ENCODE measurements around the gene TBC1D7.

TBC1D7 gene

DNA sequence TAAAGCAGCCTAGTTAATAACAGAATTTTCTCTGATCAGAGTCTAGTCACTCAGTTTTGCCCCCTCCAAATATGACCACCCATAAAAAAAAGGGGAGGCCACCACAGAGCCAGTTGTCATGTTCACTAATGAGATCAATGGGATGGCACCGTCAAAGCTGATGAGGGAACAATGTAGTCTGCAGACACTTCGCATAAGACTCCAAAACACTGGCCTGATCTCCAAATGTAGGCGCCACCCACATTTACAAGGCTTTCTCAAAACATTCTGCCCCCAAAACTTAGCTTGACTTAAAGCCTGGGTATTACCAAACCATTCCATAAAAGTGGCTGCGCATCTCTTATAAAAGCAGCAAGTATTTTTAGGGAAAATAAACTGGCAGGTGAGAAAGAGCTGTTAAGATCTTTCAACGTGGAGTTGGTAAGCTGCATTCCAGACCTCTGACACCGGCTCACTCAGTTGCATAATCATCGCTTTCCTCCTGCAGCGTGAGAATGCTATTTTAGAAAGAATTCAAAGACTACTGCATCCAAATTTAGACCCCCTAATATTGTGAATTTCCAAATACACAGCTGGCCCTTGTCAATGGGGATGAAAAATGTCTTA lies 59.3 kb downstream of the TBC1D7 start:
- no peak overlapping the region for H3K27ac ChIP-seq (ENCODE audit: low read depth, low read length, severe bottlenecking)
- peaks cover 7% of the 10 kb centered on the region for H3K9me3 ChIP-seq (ENCODE audit: control insufficient read depth, low read length)
- H3K4me3 ChIP-seq (ENCODE audit: extremely low read depth, insufficient read depth, low read length, poor library complexity, severe bottlenecking) = no peak overlapping the region
- peaks cover 26% of the 10 kb centered on the region for H3K4me1 ChIP-seq (ENCODE audit: control insufficient read depth, insufficient read depth, low read length, poor library complexity, severe bottlenecking)
- 43 to 74% methylated on average over 3 of the region's 8 CpGs for WGBS, 2 experiments (ENCODE audit: insufficient coverage in 2 of 2)
- no peaks in the 10 kb centered on the region for H3K36me3 ChIP-seq (ENCODE audit: control insufficient read depth, insufficient read depth, low read length)

DNA sequence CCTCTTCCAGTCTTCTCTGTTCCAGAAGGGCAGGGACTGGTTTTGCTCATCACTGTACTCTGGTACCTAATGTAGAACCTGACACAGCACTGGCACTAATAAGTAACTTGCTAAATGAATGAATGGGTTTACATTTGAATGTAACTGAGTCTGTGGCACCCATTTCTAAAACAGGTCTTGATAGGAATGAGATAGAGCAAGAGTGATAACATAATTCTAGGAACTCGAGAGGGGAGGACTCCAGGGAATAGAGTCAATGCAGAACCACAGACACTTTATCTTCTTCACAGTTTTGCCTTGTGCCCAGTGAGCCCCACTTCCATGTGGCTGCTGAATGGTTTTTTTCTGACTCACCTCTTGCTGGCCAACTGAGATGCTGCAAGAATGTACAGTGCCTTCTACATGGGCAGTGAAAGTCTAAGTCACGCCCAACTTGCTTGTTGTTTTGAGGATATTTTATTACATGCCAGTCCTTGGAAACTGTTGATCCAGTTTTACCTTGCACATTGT lies 61.1 kb downstream of the TBC1D7 start:
- Histone ChIP-seq H3K27ac (ENCODE audit: low read depth, low read length, severe bottlenecking) (no peak overlapping the region), H3K9me3 (ENCODE audit: control insufficient read depth, low read length) (peaks cover 7% of the 10 kb centered on the region), H3K4me3 (ENCODE audit: extremely low read depth, insufficient read depth, low read length, poor library complexity, severe bottlenecking) (no peak overlapping the region), H3K36me3 (ENCODE audit: control insufficient read depth, insufficient read depth, low read length) (no peaks in the 10 kb centered on the region), H3K4me1 (ENCODE audit: control insufficient read depth, insufficient read depth, low read length, poor library complexity, severe bottlenecking) (peaks cover 10% of the 10 kb centered on the region)
- 90 to 100% methylated on average over 1 to 2 of the region's 2 CpGs for WGBS, 2 experiments (ENCODE audit: insufficient coverage in 2 of 2)

DNA sequence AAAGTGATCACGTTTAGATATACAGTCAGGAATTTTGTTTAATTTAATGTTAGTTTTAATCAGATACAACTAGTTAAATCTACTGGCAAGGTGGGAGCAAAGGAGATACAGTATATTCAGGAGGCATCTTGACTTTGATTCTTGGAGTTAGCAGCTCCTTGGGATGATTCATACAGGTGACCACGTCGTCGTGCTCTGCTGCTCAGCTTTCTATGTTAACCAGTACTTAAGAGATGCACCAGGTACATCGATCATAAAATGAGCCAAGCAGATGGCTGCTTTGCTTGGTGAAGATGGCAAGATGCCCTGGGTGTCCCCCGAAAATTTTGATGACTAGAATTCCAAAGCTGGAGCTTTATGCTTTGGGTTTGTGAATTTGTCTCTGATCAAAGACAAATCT lies 64.7 kb downstream of the TBC1D7 start:
- Histone ChIP-seq H3K36me3 (ENCODE audit: control insufficient read depth, insufficient read depth, low read length) (no peaks in the 10 kb centered on the region), H3K4me1 (ENCODE audit: control insufficient read depth, insufficient read depth, low read length, poor library complexity, severe bottlenecking) (peaks cover 4% of the 10 kb centered on the region), H3K4me3 (ENCODE audit: extremely low read depth, insufficient read depth, low read length, poor library complexity, severe bottlenecking) (no peak overlapping the region), H3K9me3 (ENCODE audit: control insufficient read depth, low read length) (peaks cover 7% of the 10 kb centered on the region), H3K27ac (ENCODE audit: low read depth, low read length, severe bottlenecking) (no peak overlapping the region)
- 100% methylated on average over 2 to 5 of the region's 6 CpGs for WGBS, 2 experiments (ENCODE audit: insufficient coverage in 2 of 2)

DNA sequence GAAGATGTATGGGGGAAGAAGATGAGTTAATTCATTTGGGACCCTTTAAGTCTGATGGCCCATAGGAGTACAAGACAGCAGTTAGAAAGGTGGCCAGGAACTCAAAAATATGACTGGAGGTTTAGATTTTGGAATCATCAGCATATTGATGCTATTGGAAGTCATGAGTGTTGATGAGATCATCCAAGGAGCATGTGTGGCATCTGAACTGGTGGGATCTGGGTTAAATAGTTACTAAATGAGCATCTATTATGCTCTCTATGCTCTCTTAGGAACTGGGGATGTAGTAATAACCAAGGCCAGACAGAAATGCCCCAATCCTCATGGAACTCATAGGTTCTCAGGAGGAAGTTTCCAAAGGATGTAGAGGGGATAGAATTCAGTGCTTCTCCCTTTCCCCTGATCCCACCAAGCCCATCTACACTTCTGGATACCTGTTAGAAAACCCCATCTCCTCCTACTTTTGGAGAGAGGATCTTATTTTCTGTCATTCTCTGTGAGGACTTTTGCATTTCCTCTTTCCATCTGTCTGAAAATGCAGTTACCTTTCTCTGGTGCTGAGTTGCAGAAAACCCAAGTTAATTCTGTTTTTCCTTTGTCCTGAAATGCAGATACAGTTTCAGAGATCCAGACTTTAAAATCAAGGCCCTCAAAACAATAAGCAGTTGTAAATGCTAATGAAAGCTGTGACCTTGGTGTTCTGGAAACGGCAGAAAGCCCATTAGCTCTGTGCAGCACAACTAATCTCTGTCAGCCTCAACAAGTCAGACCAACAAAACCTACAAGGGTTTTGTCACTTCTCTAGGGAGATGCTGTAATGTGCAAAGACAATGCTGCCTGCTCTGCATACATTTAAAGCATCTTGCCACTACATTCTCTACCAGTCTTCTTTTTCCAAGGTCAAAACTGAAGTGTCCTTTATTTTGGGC lies 65.8 kb downstream of the TBC1D7 start:
- no CpG with 5 or more reads among the region's 1 CpG for WGBS, 2 experiments (ENCODE audit: insufficient coverage in 2 of 2)
- no peak overlapping the region for H3K4me3 ChIP-seq (ENCODE audit: extremely low read depth, insufficient read depth, low read length, poor library complexity, severe bottlenecking)
- H3K36me3 ChIP-seq (ENCODE audit: control insufficient read depth, insufficient read depth, low read length) = no peaks in the 10 kb centered on the region
- H3K27ac ChIP-seq (ENCODE audit: low read depth, low read length, severe bottlenecking) = no peak overlapping the region
- H3K9me3 ChIP-seq (ENCODE audit: control insufficient read depth, low read length) = peaks cover 7% of the 10 kb centered on the region
- no peaks in the 10 kb centered on the region for H3K4me1 ChIP-seq (ENCODE audit: control insufficient read depth, insufficient read depth, low read length, poor library complexity, severe bottlenecking)

DNA sequence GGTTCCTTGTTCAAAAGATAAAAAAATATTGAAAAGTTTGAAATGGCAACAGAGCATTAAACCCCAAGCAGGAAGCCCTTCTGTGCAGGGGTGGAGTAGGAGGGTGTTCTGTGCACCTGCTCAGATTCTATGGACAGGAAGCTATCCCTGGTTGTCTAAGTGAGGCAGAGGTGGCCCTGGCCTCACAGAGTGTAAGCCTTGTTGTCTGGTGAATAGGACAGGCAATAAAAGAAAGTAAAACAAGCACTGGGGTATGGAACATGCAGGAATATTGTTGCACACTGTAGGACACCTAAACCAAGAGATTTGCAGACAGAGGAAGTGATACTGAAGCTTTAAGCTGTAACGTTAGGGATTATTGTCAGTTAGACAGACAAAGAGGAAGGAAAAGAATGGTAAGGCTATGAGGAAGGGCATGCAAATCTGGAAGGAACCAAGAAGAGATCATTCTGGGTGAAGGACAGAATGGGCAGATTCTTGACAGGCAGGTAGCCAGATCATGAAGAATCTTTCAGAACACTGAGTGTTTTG lies 66.8 kb downstream of the TBC1D7 start:
- Histone ChIP-seq H3K9me3 (ENCODE audit: control insufficient read depth, low read length) (peaks cover 4% of the 10 kb centered on the region), H3K27ac (ENCODE audit: low read depth, low read length, severe bottlenecking) (no peak overlapping the region), H3K4me1 (ENCODE audit: control insufficient read depth, insufficient read depth, low read length, poor library complexity, severe bottlenecking) (no peaks in the 10 kb centered on the region), H3K4me3 (ENCODE audit: extremely low read depth, insufficient read depth, low read length, poor library complexity, severe bottlenecking) (no peak overlapping the region), H3K36me3 (ENCODE audit: control insufficient read depth, insufficient read depth, low read length) (no peaks in the 10 kb centered on the region)
- WGBS, 2 experiments (ENCODE audit: insufficient coverage in 2 of 2) = 86 to 100% methylated on average over 1 of the region's 1 CpG

DNA sequence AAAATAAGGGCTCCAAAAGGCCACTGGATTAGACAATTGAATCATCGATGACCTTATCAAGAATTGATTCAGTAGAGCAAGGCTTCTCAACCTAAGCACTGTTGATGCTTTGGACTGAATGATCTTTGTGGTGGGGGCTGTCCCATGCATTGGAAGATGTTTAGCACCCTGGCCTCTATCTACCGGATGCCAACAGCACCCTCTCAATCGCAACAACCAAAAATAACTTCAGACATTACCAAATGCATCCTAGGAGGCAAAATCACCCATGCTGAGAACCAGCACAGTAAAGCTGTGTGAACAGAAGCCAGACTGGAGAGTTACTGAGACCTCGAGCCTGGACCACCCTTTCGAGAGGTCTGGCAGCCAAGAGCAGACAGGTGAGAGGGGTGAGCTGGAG lies 67.5 kb downstream of the TBC1D7 start:
- Histone ChIP-seq H3K27ac (ENCODE audit: low read depth, low read length, severe bottlenecking) (no peak overlapping the region), H3K36me3 (ENCODE audit: control insufficient read depth, insufficient read depth, low read length) (no peaks in the 10 kb centered on the region), H3K4me1 (ENCODE audit: control insufficient read depth, insufficient read depth, low read length, poor library complexity, severe bottlenecking) (no peaks in the 10 kb centered on the region), H3K9me3 (ENCODE audit: control insufficient read depth, low read length) (peaks cover 5% of the 10 kb centered on the region), H3K4me3 (ENCODE audit: extremely low read depth, insufficient read depth, low read length, poor library complexity, severe bottlenecking) (no peak overlapping the region)
- 93 to 97% methylated on average over 3 to 4 of the region's 5 CpGs for WGBS, 2 experiments (ENCODE audit: insufficient coverage in 2 of 2)

DNA sequence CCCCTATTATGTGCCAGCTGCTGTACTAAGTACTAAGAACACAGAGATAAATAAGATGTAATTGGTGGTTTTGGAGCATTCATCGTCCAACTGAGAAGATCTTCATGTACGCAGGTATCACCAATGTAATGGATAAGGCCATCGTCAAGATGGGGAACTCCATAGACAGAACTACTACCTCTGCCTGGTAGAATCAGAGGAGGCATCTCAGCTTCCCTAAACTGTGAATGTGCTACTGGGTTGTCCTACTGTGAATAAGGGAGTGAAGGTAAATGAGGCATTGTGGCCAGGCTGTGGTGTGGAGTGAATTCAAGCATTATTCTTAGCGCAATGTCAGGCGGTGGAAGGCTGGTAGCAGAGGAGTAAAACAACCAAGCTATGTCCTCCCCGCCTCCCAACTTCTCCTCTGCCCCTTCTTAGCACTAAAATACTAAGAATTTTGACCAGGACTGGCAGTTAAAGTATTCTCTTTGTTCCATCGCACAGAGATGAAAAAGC lies 68.2 kb downstream of the TBC1D7 start:
- H3K36me3 ChIP-seq (ENCODE audit: control insufficient read depth, insufficient read depth, low read length) = no peaks in the 10 kb centered on the region
- no peak overlapping the region for H3K27ac ChIP-seq (ENCODE audit: low read depth, low read length, severe bottlenecking)
- WGBS, 2 experiments (ENCODE audit: insufficient coverage in 2 of 2) = 87 to 93% methylated on average over 3 to 4 of the region's 7 CpGs
- H3K4me3 ChIP-seq (ENCODE audit: extremely low read depth, insufficient read depth, low read length, poor library complexity, severe bottlenecking) = no peak overlapping the region
- H3K9me3 ChIP-seq (ENCODE audit: control insufficient read depth, low read length) = peaks cover 5% of the 10 kb centered on the region
- H3K4me1 ChIP-seq (ENCODE audit: control insufficient read depth, insufficient read depth, low read length, poor library complexity, severe bottlenecking) = no peaks in the 10 kb centered on the region

DNA sequence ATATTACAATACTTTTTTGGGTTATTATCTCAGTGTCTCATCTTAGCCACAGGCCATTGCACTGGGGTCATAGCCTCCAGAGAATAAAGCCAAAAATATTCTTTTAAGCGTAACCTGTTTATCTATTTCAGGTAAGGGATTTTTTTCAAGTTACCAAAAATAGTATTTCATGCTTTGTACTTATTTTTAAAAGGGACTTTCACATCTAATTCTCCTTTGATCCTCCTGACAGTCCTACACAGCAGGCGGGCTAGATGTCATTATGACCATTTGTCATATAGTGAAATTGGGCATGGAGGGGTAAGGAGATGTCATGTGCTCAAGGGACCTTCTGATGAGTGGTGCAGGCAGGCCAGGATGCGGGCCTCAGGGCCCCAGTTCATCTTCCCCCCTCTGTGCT lies 68.9 kb downstream of the TBC1D7 start:
- no peak overlapping the region for H3K4me3 ChIP-seq (ENCODE audit: extremely low read depth, insufficient read depth, low read length, poor library complexity, severe bottlenecking)
- H3K9me3 ChIP-seq (ENCODE audit: control insufficient read depth, low read length) = peaks cover 5% of the 10 kb centered on the region
- WGBS, 2 experiments (ENCODE audit: insufficient coverage in 2 of 2) = 100% methylated on average over 1 of the region's 3 CpGs
- no peaks in the 10 kb centered on the region for H3K4me1 ChIP-seq (ENCODE audit: control insufficient read depth, insufficient read depth, low read length, poor library complexity, severe bottlenecking)
- no peaks in the 10 kb centered on the region for H3K36me3 ChIP-seq (ENCODE audit: control insufficient read depth, insufficient read depth, low read length)
- no peak overlapping the region for H3K27ac ChIP-seq (ENCODE audit: low read depth, low read length, severe bottlenecking)

DNA sequence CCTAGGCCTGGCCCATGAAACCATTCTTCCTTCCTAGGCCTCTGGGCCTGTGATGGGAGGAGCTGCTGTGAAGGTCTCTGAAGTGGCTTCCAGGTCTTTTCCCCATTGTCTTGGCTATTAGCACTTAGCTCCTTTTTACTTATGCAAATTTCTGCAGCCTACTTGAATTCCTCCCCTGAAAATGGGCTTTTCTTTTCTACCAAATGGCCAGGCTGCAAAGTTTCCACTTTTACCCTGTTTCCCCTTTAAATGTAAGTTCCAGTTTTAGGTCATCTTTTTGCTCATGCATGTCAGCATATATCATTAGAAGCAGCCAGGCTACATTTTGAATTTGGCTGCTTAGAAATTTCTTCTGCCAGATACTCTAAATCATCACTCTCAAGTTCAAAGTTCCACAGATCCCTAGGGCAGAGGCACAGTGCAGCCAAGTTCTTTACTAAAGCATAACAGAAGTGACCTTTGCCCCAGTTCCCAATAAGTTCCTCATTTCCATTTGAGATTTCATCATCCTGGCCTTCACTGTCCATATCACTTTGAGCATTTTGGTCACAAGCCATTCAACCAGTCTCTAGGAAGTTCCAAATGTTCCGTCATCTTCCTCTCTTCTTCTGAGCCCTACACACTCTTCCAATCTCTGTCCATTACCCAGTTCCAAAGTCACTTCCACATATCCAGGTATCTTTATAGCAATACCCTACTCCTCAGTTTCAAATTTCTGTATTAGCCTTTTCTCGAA lies 71.9 kb downstream of the TBC1D7 start:
- 85 to 100% methylated on average over 1 to 2 of the region's 2 CpGs for WGBS, 2 experiments (ENCODE audit: insufficient coverage in 2 of 2)
- no peak overlapping the region for H3K4me3 ChIP-seq (ENCODE audit: extremely low read depth, insufficient read depth, low read length, poor library complexity, severe bottlenecking)
- peaks cover 5% of the 10 kb centered on the region for H3K9me3 ChIP-seq (ENCODE audit: control insufficient read depth, low read length)
- no peak overlapping the region for H3K27ac ChIP-seq (ENCODE audit: low read depth, low read length, severe bottlenecking)
- no peaks in the 10 kb centered on the region for H3K36me3 ChIP-seq (ENCODE audit: control insufficient read depth, insufficient read depth, low read length)
- no peaks in the 10 kb centered on the region for H3K4me1 ChIP-seq (ENCODE audit: control insufficient read depth, insufficient read depth, low read length, poor library complexity, severe bottlenecking)
